IPS DF 19.7 (cell line): ENCODE measurements around the gene KRT13.

Experiments used
- DNase-seq: peaks from one replicate; pipeline ENCODE4 v3.0.0-alpha.2; 2013; ENCODE audit warnings: low read depth, low spot score

KRT13 gene

GRCh38 chr17:41519501-41520224, 14.3 kb upstream of the KRT13 start:
- no peak for DNase-seq

DNA sequence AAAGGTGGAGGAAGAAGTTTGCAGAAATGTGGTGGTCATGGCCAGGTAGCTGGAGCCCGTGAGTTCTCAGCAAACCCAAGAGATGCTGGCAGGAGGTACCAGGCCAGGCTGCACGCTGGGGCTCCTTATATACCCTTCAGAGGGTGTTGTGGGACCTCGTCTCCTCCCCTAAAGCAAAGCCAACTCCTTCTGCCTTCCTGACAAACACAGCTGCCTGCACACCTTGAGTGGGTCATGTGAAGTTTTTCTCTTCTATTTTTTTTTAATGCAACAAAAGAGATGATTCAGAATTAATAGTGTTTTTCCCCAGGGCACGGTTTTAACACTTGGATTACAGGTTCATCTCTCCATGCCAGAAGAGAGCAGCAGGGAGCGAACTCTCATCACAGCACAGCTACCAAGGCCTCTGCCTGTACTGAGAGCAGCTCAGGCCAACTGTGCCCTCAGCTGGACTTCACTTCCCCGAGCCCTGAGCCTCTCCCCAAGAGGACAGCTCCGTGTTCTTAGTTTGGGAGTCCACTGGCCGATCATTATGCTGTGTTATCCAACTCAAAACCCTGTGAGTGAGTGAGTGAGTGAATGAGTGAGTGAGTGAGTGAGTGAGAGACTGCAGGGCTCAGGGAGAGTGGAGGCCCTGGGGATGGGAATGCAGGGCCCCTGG, 13.5 kb upstream of the KRT13 start, which contains the start of gene KRT15:
Gene KRT15, minus strand, starts transcription at position 102 of the 661 bp plus-strand sequence. Its CDS starts 63 bp downstream, at position 39.
- no peak for DNase-seq

GRCh38 chr17:41518031-41518430, 12.6 kb upstream of the KRT13 start:
- no peak for DNase-seq

GRCh38 chr17:41516830-41517283, 11.4 kb upstream of the KRT13 start:
- DNase-seq, result no peak

DNA sequence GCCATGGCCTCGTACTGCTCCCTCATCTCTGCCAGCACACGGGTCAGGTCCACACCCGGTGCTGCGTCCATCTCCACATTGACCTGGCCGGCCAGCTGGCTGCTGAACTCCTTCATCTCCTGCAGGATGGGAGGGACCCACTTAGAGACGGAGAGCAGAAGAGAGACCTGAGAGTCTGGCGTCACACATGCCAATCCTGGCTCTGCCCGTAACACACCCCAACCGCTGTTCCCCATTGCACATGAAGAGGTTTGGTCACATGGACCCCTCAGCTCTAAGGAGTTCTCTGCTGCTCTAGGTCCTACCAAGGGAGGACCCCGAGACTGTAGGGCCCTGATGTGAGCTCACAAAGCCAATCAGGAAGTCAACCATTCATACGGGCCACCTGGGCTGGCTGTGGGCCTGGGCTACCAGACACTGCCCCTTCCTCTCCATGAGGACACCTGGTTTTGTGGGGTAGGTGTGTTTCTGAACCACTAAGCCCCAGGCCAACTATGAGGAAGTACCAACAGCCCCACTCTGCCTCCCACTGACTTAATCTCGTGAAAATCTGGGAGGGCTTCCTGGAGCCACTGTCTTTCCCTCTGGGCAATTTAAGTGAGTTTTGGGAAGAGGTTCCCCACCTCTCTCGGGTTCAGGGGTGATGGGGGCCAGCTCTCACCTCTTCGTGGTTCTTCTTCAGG, 10.9 kb upstream of the KRT13 start:
- no peak for DNase-seq

DNA sequence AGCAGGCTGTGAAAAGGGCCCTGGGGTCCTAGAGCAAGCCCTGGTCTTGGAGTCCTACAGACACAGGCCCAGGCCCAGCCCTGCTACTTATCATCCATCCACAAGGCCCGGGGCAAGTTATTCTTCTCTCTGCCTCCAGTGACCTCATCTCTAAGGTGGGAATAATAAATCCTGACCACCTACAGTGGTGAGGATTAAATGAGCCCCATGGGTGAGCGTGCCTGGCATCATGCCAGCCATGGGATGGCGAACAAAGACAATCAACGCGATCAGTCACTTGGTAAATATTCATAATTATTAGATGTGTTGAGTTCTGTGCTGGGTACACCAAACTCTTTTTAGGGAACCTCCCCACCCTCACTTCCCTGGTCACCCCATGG, 7.7 kb upstream of the KRT13 start:
- DNase-seq, result no peak

DNA sequence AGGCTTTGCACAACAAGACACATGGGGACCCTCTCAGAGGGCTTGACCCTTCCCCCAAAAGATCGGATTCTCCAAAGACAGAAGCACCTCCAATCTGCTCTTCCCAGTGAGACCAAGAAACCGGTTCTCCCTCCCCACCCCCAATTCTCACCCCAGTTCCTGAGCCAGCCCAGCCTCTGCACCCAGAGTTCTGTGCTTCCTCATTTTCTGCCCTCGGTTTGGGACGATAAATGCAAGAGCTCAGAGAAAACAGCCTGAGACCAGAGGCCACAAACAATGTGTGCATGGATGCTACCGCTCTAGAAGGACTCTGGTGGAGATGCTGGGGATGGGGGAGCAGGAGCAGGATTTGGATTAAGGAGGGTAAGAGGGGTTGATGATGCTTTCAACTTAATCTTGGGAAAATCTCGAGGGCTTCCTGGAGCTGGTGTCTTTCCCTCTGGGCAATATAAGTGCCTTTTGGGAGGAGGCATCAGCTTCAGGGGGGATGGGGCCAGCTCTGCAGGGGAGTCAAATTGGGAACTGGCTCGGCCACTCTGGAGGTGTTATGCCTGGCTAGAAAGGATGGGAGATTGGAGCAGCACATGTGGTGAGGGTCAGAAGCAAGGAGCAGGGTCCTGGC, 7.2 kb upstream of the KRT13 start:
- no peak for DNase-seq

GRCh38 chr17:41511716-41512115, 6.3 kb upstream of the KRT13 start:
- no peak for DNase-seq

DNA sequence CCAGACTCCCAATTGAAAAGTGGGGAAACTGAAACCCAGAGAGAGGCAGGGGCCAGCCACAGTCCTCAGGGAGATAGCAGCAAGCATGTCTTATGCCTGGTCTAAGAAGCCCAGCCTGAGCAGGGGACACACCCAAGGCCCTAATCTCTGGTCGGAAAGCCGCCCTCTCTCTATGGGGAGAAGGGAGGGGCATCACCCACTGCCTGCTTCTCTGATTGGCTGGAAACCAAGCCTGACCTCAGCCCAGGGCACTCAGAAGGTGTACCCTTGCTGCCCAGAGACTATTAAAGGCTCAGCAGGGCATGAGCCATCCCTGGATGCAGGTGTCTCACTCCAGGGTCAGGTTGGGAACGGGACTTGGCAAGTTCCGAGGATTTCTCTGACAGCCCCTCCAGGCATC, 5.7 kb upstream of the KRT13 start:
- DNase-seq, result no peak

DNA sequence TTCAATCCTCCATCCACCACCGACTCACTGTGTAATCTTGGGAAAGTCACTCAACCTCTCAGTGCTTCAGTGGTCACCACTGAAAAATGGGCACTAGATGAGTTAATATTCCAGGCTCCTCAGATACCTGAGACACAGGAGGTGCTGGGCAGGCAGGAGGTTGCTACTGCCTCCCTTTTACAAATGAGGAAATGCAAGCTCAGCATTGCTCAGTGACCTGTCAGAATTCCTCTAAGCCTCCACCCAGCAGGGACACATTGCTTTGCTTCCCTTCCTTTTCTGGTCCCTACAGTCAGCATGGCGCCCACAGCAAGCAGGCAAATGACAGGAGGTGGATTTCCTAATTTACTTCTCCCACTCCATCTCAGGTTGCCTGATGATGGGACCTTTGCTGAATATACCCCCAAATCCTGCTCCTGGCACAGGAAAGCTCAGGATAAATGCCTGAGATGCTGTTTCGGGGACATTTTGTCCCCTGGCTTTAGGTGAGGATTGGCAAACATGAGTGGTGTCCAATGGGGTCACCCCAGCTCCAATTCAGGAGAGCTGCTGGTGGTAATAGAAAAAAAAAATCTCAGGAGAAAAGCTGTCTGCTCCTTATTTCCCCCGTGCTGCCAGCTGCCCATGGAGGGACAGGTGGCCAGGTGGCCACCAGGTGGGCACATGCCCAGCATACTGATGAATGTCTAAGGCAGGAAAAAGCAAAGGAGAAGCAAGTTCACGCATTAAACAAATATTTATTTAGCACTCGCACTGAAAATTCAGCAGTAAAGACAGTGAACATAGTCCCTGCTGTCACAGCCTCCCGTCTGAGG, 5.0 kb upstream of the KRT13 start:
- DNase-seq, result no peak

DNA sequence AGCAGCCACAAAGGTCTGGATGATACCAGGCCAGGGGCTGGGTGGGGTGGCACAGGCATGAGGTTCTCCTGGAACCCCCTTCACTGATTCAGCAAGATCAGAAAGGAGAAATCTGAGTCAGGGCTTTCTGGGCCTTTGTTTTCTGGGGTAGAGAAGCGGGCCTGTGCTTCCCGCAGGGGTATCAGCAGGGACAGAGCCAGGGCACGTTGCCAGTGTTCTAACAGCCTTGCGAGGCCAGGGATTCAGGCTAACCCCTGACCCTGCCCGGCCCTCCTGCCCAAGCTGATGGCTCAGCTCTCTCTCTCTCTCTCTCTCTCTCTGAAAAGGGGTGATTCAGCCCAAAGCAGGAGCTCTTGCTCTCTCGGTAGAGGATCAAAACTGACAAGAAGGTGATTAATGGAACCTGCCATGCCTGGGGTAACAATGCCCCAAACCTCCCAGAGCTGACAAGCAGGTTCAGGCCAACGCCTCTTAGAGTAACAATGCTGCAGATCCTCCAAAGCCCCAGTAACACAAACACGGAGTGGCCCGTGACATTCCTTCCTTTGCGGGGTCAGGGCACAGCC, 2.0 kb upstream of the KRT13 start:
- DNase-seq, result no peak

DNA sequence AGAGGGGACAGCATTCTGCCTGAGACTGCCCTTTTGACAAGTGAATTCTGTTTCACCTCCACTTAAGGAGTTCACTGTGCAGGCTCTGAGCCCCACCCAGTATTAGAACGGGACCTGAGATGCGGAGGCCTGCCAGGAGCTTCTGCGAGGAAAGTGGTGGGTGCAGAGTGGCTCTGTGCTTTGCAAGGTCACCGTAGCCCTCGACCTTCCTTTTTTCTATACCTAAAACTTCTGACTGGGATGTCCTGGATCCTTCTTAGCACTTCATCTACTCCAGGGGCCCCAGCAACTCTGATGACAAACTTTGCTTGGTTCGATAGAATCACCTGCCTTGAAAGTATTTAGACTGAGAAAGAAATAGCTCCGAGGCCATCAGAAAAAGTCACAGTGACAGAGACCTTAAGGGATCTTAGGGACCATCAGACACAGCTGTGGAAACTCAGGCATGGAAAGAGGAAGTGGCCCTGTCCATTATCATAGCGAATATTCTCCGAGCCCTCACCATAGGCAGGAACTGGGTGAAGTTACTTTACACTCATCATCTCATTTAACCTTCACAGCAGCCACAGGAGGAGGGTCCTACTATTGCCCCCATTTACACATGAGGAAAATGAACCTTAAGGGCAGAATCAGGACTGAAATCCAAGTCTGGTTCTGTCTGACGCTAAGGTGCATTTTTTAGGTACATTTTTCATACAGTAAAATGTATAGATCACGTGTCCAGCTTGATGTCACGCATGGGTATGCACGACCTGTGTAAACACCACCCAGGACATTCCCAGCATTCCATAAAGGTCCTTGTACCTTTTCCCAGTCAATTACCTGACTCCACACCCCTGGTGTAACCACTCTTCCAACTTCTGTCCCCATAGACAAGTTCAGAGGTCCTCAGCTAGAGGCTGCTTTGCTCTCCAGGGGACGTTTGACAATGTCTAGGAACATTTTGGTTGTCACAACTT, 676 bp upstream of the KRT13 start:
- DNase-seq, result no peak

GRCh38 chr17:41504246-41504977, 1.0 kb downstream of the KRT13 start:
- DNase-seq, result no peak

DNA sequence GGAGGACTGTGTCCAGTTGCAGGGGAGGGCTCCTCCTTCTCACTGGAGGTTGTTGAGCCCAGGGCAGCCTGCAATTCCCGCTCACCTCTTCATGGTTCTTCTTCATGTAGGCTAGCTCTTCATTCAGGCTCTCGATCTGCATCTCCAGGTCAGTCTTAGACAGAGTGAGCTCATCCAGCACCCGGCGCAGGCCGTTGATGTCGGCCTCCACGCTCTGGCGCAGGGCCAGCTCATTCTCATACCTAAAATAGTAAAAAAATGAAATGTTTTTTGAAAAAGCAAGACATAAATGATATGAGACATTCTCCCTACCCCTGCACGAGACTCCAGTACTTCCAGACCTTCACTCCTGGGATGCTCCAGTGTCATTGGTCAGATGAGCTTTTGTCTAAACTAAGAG, 2.2 kb downstream of the KRT13 start:
- no peak for DNase-seq

DNA sequence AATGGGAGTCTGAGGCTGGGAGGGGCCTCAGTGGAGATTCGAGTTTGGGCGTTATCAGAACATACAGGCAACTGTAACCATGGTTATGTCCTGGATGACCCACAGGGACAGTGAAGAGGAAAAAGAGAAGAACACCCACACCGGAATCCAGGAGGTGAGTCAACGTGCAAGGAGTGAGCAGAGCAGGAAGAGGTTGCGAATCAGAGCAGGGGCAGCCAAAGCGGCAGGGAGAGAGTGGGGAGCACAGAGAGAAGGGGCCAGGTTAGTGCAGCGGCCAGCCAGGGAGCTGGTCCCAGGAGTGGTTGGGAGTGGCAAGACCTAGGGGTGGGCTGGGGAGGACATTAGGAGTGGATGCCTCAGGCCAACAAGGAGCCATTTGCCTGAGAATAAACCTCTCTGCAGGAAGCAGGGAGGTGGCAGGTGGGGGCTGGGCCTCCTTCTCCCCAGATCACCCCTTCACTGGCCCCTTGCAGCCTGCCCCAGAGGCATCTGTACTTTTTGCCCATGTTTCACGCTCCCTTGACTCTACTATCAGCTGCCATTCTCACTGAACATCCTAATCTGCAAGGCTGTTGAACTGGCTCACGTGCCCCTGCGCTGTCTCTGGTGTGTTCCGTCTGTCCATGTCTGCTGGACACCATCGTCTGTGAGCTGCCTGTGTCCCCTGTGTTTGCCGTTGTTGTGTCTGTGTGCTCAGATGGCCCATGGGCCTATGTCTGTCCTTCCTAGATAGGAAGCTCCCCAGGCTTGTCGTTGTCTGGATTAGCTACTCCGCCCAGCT, 5.1 kb downstream of the KRT13 start:
- DNase-seq, result no peak

GRCh38 chr17:41499714-41500113, 5.7 kb downstream of the KRT13 start:
- no peak for DNase-seq

DNA sequence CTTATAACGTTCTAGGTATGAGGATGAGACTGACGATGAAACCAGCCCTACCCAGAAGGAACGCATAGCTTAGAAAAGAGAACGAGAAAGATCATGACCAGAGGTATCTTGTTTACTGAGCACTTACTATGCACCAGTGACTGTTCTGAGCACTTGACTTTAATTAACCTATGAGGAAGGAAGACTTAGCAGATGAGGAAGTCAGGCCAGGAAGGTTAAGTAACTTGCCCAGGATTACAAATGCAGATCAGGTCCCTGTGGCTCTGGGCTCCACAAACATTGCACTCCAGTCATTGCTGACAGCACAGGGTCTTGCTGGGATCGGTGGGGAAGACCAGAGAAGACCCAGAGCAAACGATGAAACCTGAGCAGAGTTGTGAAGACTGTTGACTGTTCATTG, 7.1 kb downstream of the KRT13 start:
- no peak for DNase-seq

- DNase-seq, result no peak
Measured at GRCh38 chr17:41496803-41497484, 8.5 kb downstream of the KRT13 start.
